ENCODE measurements around the gene ARAP1. TPM values are rescaled to one million over a fixed set of nuclear protein-coding genes. Genes with fewer than 3 reads are reported as not detected.

The ARAP1 gene
- total RNA-seq, 4 donors from 2014 or later: 53.8 to 126 (median 88.8) TPM

DNA sequence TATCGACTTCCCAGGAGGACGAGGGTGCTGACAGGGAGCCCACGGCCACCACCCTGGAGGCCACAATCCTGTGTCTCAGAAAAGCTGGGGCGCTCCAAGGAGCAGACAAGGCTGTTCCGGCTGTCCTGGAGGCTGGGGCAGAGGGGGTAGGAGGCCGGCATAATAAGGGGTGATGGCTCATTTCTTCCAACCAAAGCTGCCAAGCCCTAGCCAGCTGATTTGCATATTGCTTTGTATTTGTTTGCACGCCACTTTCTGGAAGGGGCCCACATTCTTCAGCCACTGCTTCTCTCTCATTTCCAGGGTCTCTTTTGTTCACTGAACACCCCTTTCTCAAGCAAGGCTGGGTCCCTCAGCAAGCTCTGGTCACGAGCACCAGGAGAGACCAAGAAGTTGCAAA, 82.7 kb downstream of the ARAP1 start:
- H3K4me3 ChIP-seq: no peak overlapping the region
- DNase-seq (ENCODE audit: low spot score in 2 of 2): no peak
- no peak for TF ChIP-seq EP300 (IDR thresholded peaks at IDR 0.05)
- TF ChIP-seq POLR2AphosphoS5 (IDR thresholded peaks at IDR 0.05): no peak
- TF ChIP-seq POLR2A (IDR thresholded peaks at IDR 0.05): no peak
- TF ChIP-seq, protein P1, sequence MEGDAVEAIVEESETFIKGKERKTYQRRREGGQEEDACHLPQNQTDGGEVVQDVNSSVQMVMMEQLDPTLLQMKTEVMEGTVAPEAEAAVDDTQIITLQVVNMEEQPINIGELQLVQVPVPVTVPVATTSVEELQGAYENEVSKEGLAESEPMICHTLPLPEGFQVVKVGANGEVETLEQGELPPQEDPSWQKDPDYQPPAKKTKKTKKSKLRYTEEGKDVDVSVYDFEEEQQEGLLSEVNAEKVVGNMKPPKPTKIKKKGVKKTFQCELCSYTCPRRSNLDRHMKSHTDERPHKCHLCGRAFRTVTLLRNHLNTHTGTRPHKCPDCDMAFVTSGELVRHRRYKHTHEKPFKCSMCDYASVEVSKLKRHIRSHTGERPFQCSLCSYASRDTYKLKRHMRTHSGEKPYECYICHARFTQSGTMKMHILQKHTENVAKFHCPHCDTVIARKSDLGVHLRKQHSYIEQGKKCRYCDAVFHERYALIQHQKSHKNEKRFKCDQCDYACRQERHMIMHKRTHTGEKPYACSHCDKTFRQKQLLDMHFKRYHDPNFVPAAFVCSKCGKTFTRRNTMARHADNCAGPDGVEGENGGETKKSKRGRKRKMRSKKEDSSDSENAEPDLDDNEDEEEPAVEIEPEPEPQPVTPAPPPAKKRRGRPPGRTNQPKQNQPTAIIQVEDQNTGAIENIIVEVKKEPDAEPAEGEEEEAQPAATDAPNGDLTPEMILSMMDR (IDR thresholded peaks at IDR 0.05): no peak
- H3K27ac ChIP-seq: no peak overlapping the region
- H3K9me3 ChIP-seq: no peaks in the 10 kb centered on the region
- H3K36me3 ChIP-seq: no peaks in the 10 kb centered on the region
- H3K27me3 ChIP-seq: peaks cover 50% of the 10 kb centered on the region
- H3K4me1 ChIP-seq: no peaks in the 10 kb centered on the region
- 74% methylated on average over 8 of the region's 8 CpGs for WGBS

DNA sequence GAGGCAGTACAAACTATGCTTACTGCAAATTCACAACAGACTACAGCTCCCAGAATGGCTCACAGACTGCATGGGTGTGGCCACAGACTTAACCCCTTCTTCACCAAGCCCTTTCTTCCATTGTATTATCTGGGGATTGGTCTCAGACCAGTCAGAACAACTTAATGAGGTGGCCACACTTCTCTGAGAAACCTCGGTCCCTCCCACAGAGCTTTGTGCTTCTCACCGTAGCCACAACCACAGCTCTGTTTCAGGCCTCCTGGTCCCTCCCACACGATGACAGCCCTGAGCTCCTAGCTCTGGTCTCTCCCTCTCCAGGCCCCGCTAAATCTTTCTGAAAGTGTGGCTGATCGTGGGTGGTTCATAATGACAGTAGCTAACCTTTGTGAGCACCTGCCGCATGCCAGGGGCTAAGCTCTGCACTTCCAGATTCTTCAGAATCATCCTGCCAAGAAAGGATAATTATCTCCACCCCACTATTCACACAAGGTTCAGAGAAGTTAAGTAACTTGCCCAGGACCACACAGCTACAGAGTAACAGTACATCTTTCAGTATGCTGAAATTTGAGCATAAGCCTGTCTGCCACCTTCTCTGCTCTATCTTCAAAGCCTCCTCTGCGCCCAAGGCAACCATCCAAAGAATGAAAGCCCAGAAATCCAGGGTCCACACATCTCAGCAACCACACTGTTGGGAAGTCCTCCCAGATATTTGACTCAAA, 83.4 kb downstream of the ARAP1 start:
- DNase-seq (ENCODE audit: low spot score in 2 of 2): no peak
- no peaks in the 10 kb centered on the region for H3K36me3 ChIP-seq
- H3K9me3 ChIP-seq: no peaks in the 10 kb centered on the region
- peaks cover 43% of the 10 kb centered on the region for H3K27me3 ChIP-seq
- H3K4me3 ChIP-seq: no peak overlapping the region
- TF ChIP-seq POLR2AphosphoS5 (IDR thresholded peaks at IDR 0.05): no peak
- TF ChIP-seq EP300 (IDR thresholded peaks at IDR 0.05): no peak
- TF ChIP-seq POLR2A (IDR thresholded peaks at IDR 0.05): no peak
- TF ChIP-seq, protein P1 (IDR thresholded peaks at IDR 0.05): no peak
- no peak overlapping the region for H3K27ac ChIP-seq
- whole genome bisulfite sequencing: 47% methylated on average over 7 of the region's 7 CpGs
- no peaks in the 10 kb centered on the region for H3K4me1 ChIP-seq

DNA sequence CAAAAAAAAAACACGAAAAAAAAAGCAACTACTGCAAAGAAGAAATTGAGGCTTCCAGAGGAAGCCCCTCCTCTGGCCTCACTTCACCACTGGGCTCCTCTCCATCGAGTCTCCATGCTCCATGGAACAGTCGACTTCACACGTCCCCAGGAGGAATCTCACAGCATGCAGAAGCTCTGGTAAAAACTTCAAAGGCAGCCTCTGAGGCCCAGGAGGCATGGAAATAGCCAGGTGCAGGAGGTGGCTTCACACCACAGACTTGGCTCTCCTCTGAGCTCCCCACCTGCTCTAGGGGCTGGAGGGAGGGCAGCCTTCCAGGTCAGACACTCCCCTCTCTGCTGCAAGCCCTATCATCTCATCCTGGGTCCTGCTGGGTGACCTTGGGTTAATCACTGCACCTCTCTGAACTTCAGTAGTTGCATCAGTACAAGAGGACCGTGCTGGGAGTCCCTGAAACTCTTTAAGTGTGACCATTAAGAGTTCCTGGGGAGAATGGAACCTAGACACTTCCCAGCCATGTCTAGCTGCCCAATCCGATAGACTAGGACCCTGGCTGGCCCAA, 86.2 kb downstream of the ARAP1 start:
- H3K27me3 ChIP-seq: peaks cover 15% of the 10 kb centered on the region
- WGBS: 49% methylated on average over 5 of the region's 6 CpGs

DNA sequence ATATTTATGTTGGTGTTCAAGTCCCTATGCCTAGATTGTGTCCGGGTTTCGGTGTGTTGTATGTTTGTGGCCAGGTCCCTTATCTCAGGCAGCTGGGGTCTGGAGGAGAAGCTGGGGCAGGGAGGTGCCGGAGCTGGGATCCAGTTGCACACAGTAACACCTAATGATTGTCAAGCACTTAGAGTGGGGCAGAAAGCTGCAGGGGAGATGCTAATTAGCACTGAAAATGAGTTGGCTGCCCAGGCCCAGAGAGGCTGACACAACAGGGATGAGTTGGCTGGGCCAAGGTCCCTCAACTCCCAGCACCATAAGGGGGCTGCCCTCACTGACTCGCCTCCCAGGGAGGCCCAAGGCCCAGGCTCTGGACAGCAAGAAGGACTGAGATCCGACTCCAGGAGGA, 90.2 kb downstream of the ARAP1 start:
- TF ChIP-seq POLR2A (IDR thresholded peaks at IDR 0.05) (no peak), EP300 (IDR thresholded peaks at IDR 0.05) (no peak), POLR2AphosphoS5 (IDR thresholded peaks at IDR 0.05) (no peak)
- TF ChIP-seq, protein P1 (IDR thresholded peaks at IDR 0.05): no peak
- 85% methylated on average over 5 of the region's 5 CpGs for WGBS
- H3K4me3 ChIP-seq: no peak overlapping the region
- DNase-seq (ENCODE audit: low spot score in 2 of 2): no peak
- H3K9me3 ChIP-seq: no peaks in the 10 kb centered on the region
- H3K36me3 ChIP-seq: no peaks in the 10 kb centered on the region
- H3K27me3 ChIP-seq: peaks cover 8% of the 10 kb centered on the region
- H3K27ac ChIP-seq: no peak overlapping the region
- H3K4me1 ChIP-seq: no peaks in the 10 kb centered on the region

More for the DNA sequence above, 86.2 kb downstream of the ARAP1 start:
- no peaks in the 10 kb centered on the region for H3K36me3 ChIP-seq
- no peak overlapping the region for H3K27ac ChIP-seq
- DNase-seq (ENCODE audit: low spot score in 2 of 2): no peak
- H3K4me1 ChIP-seq: no peaks in the 10 kb centered on the region
- no peak for TF ChIP-seq POLR2A (IDR thresholded peaks at IDR 0.05)
- TF ChIP-seq, protein P1 (IDR thresholded peaks at IDR 0.05): no peak
- TF ChIP-seq POLR2AphosphoS5 (IDR thresholded peaks at IDR 0.05): no peak
- no peak for TF ChIP-seq EP300 (IDR thresholded peaks at IDR 0.05)
- no peak overlapping the region for H3K4me3 ChIP-seq
- H3K9me3 ChIP-seq: no peaks in the 10 kb centered on the region

DNA sequence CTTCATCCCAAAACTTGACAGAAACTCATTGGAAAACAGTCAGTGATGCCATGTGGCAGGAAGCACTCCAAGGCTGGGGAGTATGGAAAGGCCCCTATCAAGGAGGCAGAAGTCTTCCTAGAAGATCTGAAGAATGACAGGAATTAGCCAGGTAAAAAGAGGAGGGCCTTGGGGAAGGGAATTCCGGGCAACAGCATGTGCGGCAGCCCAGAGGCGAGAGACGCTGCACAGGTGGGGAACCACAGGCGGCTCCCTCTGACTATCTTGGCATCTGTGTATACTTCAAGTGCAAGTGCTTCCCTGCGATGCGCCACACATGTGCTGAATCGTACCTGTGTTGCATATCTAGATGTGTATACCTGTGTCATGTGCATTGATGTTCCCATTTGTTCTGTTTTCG, 90.7 kb downstream of the ARAP1 start:
- Histone ChIP-seq H3K9me3 (no peaks in the 10 kb centered on the region), H3K27ac (no peak overlapping the region), H3K27me3 (peaks cover 8% of the 10 kb centered on the region), H3K4me1 (no peaks in the 10 kb centered on the region), H3K4me3 (no peak overlapping the region), H3K36me3 (no peaks in the 10 kb centered on the region)
- WGBS: 74% methylated on average over 9 of the region's 9 CpGs
- DNase-seq (ENCODE audit: low spot score in 2 of 2): no peak
- TF ChIP-seq POLR2AphosphoS5 (IDR thresholded peaks at IDR 0.05) (no peak), POLR2A (IDR thresholded peaks at IDR 0.05) (no peak), EP300 (IDR thresholded peaks at IDR 0.05) (no peak)
- TF ChIP-seq, protein P1 (IDR thresholded peaks at IDR 0.05): no peak

Measured in suprapubic skin (tissue), 4 donors.